Subcutaneous abdominal adipose tissue (tissue), 5 donors: ENCODE results near the gene SMIM10L1.

Experiments used
- H3K27ac ChIP-seq: one replicate; pipeline ENCODE4 v1.7.0; 2013; ENCODE audit warnings: low read depth, mild to moderate bottlenecking, inconsistent platforms, low read length, moderate library complexity
- H3K27me3 ChIP-seq, 5 donors: one replicate each; pipeline ENCODE4 v1.7.0; 2013; ENCODE audit warnings: low read length in 5 of 5, inconsistent platforms in 1 of 5; ENCODE audit not compliant: control insufficient read depth in 5 of 5, insufficient read depth in 4 of 5
- H3K36me3 ChIP-seq, 5 donors: one replicate each; pipeline ENCODE4 v1.7.0; 2013; ENCODE audit warnings: low read length in 5 of 5; ENCODE audit not compliant: control insufficient read depth in 5 of 5, insufficient read depth in 5 of 5
- H3K4me1 ChIP-seq, 5 donors: one replicate each; pipeline ENCODE4 v1.7.0; 2013; ENCODE audit warnings: low read length in 5 of 5, mild to moderate bottlenecking in 3 of 5, moderate library complexity in 1 of 5; ENCODE audit not compliant: control insufficient read depth in 5 of 5, insufficient read depth in 5 of 5
- H3K4me3 ChIP-seq, 5 donors: one replicate each; pipeline ENCODE4 v1.7.0; 2013; ENCODE audit warnings: low read length in 5 of 5, low read depth in 1 of 5
- H3K9ac ChIP-seq, 5 donors: one replicate each; pipeline ENCODE4 v1.7.0; 2013; ENCODE audit warnings: low read length in 5 of 5, mild to moderate bottlenecking in 4 of 5, moderate library complexity in 3 of 5
- H3K9me3 ChIP-seq, 5 donors: one replicate each; pipeline ENCODE4 v1.7.0; 2013; ENCODE audit warnings: low read length in 5 of 5; ENCODE audit not compliant: control insufficient read depth in 5 of 5
- donor health status: healthy.
- donor health status: healthy.
- donor health status: healthy.
- donor health status: healthy.
- donor health status: healthy.

The SMIM10L1 gene

GRCh38 chr12:11150832-11151231 is 20.2 kb upstream of the SMIM10L1 start:
- H3K9ac ChIP-seq, result no peak overlapping the region
- no peak overlapping the region for H3K4me3 ChIP-seq
- no peak overlapping the region for H3K27ac ChIP-seq
- no peaks in the 10 kb centered on the region for H3K4me1 ChIP-seq
- H3K27me3 ChIP-seq, result no peaks in the 10 kb centered on the region
- peaks cover 0 to 6% (median 0%) of the 10 kb centered on the region in 5 donors for H3K9me3 ChIP-seq
- H3K36me3 ChIP-seq, result peaks cover 0 to 3% (median 0%) of the 10 kb centered on the region in 5 donors

DNA sequence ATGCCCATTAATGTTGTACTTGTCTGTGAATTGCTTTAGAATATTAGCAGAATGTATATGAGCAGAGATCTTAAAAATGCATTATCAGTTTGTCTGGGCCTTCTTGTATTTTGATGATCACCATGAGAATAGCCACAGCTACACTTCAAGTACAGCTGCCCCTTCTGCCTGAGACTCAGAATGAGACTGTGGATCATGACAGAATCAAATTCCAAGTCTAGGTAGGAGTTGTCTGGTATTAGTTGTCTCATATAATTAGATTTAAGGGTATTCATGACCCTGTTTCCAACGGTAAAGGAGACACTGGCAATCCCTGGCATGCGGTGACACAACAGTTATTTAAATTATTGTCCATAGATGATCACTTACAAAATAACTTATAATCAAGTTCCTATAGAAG is 18.3 kb upstream of the SMIM10L1 start:
- Histone ChIP-seq H3K27me3 (no peaks in the 10 kb centered on the region), H3K9me3 (peaks cover 0 to 6% (median 0%) of the 10 kb centered on the region in 5 donors), H3K9ac (no peak overlapping the region), H3K36me3 (peaks cover 0 to 3% (median 0%) of the 10 kb centered on the region in 5 donors), H3K4me1 (no peaks in the 10 kb centered on the region), H3K27ac (no peak overlapping the region), H3K4me3 (no peak overlapping the region)

DNA sequence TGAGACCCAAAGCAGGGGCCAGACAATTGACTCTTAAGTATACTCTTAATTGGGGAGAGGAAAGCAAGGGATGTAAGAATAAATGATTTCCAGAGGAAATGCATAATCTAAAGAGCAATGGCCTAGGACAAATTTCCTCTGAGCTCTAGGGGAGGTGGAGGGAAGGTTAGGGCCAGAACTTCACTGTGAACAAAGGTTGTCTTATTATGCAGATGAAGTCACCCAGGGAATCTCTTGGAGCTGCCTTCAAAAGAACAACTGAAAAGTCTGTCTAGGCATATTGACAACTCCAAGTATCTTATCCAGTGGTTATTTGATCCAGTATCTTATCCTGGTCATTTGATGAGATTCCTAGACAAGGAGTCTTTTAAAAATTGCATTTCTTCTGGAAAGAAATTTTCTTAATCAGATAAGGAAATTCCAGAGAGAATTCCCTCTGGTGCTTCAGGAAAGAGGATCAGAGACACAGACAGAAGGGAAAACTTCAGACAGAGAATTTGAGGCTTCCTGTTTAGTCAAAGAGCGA is 16.5 kb upstream of the SMIM10L1 start:
- H3K27me3 ChIP-seq, result no peaks in the 10 kb centered on the region
- H3K4me3 ChIP-seq, result no peak overlapping the region
- no peaks in the 10 kb centered on the region for H3K4me1 ChIP-seq
- H3K27ac ChIP-seq, result no peak overlapping the region
- peaks cover 0 to 3% (median 0%) of the 10 kb centered on the region in 5 donors for H3K36me3 ChIP-seq
- no peak overlapping the region for H3K9ac ChIP-seq
- H3K9me3 ChIP-seq, result peaks cover 0 to 6% (median 0%) of the 10 kb centered on the region in 5 donors

DNA sequence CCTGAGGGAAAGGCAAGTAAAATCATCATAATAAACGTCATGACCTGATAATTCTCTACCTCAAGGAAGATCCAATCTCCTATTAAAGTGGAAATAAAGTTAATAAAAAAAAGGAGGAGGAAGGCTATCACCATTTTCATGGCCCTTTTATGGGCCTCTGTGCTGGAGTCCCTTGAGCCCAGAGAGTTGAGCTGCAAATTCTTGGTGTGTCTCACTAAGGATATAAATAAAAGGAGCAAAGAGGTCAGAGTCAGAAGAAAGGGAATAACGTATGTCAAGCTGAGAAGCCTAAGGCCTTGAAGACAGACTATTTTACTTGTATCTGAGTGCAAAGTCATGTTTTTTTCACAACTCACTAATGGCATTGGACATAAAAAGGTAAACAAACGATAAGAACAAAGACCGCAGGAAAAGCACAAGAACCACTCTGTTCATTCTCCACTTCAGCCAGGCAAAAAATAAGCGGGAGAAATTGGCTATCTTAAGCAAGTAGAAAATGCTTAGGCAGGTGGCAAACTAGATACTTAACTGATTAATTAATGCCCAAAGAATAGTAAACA is 12.0 kb upstream of the SMIM10L1 start:
- Histone ChIP-seq H3K9ac (no peak overlapping the region), H3K4me1 (peaks cover 0 to 3% (median 0%) of the 10 kb centered on the region in 5 donors), H3K9me3 (peaks cover 0 to 6% (median 0%) of the 10 kb centered on the region in 5 donors), H3K4me3 (no peak overlapping the region), H3K27ac (no peak overlapping the region), H3K27me3 (no peaks in the 10 kb centered on the region), H3K36me3 (peaks cover 0 to 3% (median 0%) of the 10 kb centered on the region in 5 donors)

GRCh38 chr12:11162502-11162901 is 8.5 kb upstream of the SMIM10L1 start:
- H3K9ac ChIP-seq, result no peak overlapping the region
- peaks cover 0 to 10% (median 0%) of the 10 kb centered on the region in 5 donors for H3K4me1 ChIP-seq
- no peak overlapping the region for H3K27ac ChIP-seq
- H3K27me3 ChIP-seq, result no peaks in the 10 kb centered on the region
- no peaks in the 10 kb centered on the region for H3K9me3 ChIP-seq
- peaks cover 0 to 11% (median 7%) of the 10 kb centered on the region in 5 donors for H3K36me3 ChIP-seq
- no peak overlapping the region for H3K4me3 ChIP-seq

DNA sequence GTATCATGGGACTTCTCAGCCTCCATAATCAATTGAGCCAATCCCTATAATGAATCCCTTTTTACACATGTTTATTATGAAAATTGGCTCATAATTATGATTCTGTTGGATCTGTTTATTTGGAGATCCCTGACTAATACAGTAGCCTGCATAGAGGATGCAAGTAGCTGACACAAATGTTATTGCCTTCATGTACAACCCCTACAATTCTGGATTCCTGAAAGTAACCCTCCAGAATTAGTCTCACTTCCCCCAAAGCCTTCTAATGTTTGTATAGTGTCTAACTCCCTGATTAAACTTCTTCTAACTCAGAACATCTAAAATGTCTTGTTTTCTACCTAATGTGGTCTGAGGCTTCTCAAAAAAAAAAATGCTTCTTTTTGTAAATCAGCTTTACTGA is 6.6 kb upstream of the SMIM10L1 start:
- H3K9me3 ChIP-seq, result no peaks in the 10 kb centered on the region
- H3K36me3 ChIP-seq, result peaks cover 0 to 11% (median 7%) of the 10 kb centered on the region in 5 donors
- H3K27ac ChIP-seq, result no peak overlapping the region
- no peak overlapping the region for H3K4me3 ChIP-seq
- no peak overlapping the region for H3K9ac ChIP-seq
- H3K27me3 ChIP-seq, result no peaks in the 10 kb centered on the region
- H3K4me1 ChIP-seq, result peaks cover 0 to 21% (median 5%) of the 10 kb centered on the region in 5 donors

GRCh38 chr12:11166300-11166699 is 4.7 kb upstream of the SMIM10L1 start:
- Histone ChIP-seq H3K4me3 (no peak overlapping the region), H3K4me1 (peaks cover 0 to 33% (median 19%) of the 10 kb centered on the region in 5 donors), H3K36me3 (peaks cover 0 to 8% (median 7%) of the 10 kb centered on the region in 5 donors), H3K27ac (no peak overlapping the region), H3K9ac (no peak overlapping the region), H3K27me3 (no peaks in the 10 kb centered on the region), H3K9me3 (no peaks in the 10 kb centered on the region)

DNA sequence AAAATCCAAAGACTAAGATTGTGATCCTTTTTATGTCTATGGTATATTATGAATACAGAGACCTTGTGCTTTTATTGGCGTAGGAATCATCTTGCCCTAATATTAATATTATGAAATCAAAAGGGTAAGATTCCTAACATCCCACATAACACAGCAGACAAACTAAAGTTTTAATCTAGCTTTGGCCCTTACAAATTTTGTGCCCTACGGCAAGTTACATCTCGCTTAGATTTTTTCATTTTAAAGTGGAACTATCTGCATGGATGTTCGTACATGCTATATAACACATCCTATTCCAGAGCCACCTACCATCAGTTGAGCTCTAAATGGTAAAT is 217 bp upstream of the SMIM10L1 start:
- no peaks in the 10 kb centered on the region for H3K27me3 ChIP-seq
- H3K4me1 ChIP-seq, result peaks cover 0 to 49% (median 36%) of the 10 kb centered on the region in 5 donors
- H3K4me3 ChIP-seq, result peak overlapping the region; percentile 71 to 99 (median 95)

DNA sequence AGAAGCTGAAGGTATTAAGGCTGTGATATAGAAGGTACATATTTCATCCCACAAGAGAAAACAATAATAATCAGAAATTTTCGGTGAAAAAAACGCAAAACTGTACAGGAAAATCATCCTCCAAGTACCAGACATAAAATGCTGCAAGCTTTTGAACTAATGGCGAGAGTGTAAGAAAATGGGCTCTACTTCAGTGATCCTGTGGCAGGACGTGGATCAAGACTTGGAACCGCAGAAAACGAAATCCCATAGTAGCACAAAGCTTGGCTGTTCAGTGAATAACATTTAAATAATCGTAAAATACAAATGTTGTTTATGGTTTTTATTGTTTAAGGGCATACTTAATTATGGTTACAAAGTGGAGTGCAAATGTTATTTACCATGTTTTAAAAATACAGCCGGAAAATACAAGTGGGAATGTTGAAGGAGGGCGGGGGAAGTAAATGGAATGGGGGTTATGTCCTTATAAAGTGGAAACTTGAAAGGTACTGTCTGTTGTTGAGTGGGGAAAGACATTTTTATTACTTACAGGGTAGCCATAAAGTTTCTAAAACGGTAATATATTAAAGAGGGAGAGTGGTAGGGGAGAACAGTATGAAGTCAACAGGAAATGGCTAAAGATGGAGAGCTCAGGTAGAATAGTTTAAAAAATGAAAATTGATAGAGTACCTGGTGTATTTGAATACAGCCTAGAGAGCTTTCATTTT is 1.1 kb downstream of the SMIM10L1 start:
- H3K4me1 ChIP-seq, result peaks cover 0 to 43% (median 36%) of the 10 kb centered on the region in 5 donors
- H3K27ac ChIP-seq, result peak overlapping the region; percentile 91
- no peaks in the 10 kb centered on the region for H3K9me3 ChIP-seq
- no peaks in the 10 kb centered on the region for H3K27me3 ChIP-seq
- H3K9ac ChIP-seq, result peak overlapping the region; percentile 32 to 98 (median 94)
- H3K4me3 ChIP-seq, result peak overlapping the region; percentile 89 to 99 (median 95)
- peaks cover 0 to 4% (median 0%) of the 10 kb centered on the region in 5 donors for H3K36me3 ChIP-seq

More for the DNA sequence above, 217 bp upstream of the SMIM10L1 start:
- Histone ChIP-seq H3K9me3 (no peaks in the 10 kb centered on the region), H3K9ac (peak overlapping the region; percentile 64 to 98 (median 94)), H3K36me3 (peaks cover 0 to 6% (median 5%) of the 10 kb centered on the region in 5 donors), H3K27ac (peak overlapping the region; percentile 91)

DNA sequence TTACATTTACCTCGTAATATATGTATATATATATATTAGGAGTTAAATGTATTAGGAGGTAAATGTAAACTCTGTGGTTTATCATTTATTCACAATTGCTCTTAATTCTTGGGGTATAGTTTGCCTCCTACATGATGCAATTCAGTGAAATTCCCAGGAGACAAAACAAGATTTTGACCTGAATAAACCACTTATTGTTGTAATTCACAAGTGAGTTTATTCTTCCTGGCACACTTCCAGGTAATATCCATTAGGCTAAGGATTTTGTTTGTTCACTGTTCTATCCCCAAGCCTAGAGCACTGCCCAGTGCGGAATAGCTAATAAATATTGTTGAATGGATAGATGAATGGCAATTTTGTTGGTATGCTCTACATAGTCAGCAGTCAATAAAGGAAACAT is 3.0 kb downstream of the SMIM10L1 start:
- no peaks in the 10 kb centered on the region for H3K27me3 ChIP-seq

More for the DNA sequence above, 3.0 kb downstream of the SMIM10L1 start:
- Histone ChIP-seq H3K9ac (no peak overlapping the region), H3K9me3 (no peaks in the 10 kb centered on the region), H3K27ac (no peak overlapping the region), H3K4me1 (peaks cover 0 to 35% (median 34%) of the 10 kb centered on the region in 5 donors), H3K36me3 (peaks cover 0 to 4% (median 0%) of the 10 kb centered on the region in 5 donors), H3K4me3 (no peak overlapping the region)
